SU-DHL-6 (cell line): ENCODE results near the gene BIN2.

Source experiments
- H2AFZ ChIP-seq: fragments of 200-600 bp; sonication (generic); 2 replicates; pipeline ENCODE4 v1.6.1; 2014; ENCODE audit warnings: low read depth, mild to moderate bottlenecking, moderate library complexity, mixed read lengths, antibody characterized with exemption, low read length; ENCODE audit not compliant: severe bottlenecking
- H3F3A ChIP-seq: fragments of 200-600 bp; shearing (Covaris generic); 2 replicates; pipeline ENCODE4 v1.6.0; 2016; ENCODE audit warnings: antibody characterized with exemption, mild to moderate bottlenecking; ENCODE audit not compliant: insufficient read depth
- H3K27ac ChIP-seq: fragments of 200-600 bp; sonication (generic); 2 replicates; pipeline ENCODE4 v1.5.1; 2016; ENCODE audit warnings: low read depth, mild to moderate bottlenecking, low read length, moderate library complexity, mixed read lengths
- H3K27me3 ChIP-seq: fragments of 200-600 bp; sonication (generic), shearing (Covaris generic); 2 replicates; pipeline ENCODE4 v1.6.0; 2014; ENCODE audit warnings: mild to moderate bottlenecking, low read length
- H3K36me3 ChIP-seq: fragments of 200-600 bp; sonication (generic); 2 replicates; pipeline ENCODE4 v1.6.1; 2014; ENCODE audit warnings: mild to moderate bottlenecking, low read length, mixed read lengths
- H3K4me2 ChIP-seq: fragments of 300-600, 200-600 bp; shearing (Covaris generic), sonication (generic); 2 replicates; pipeline ENCODE4 v1.6.0; 2014; ENCODE audit warnings: low read length, low read depth, mild to moderate bottlenecking; ENCODE audit not compliant: poor library complexity, severe bottlenecking
- H3K4me3 ChIP-seq: fragments of 200-600 bp; sonication (generic); 2 replicates; pipeline ENCODE4 v1.5.1; 2014; ENCODE audit warnings: antibody characterized with exemption, low read length, mild to moderate bottlenecking, mixed read lengths; ENCODE audit not compliant: insufficient read depth, poor library complexity, severe bottlenecking
- H3K79me2 ChIP-seq: fragments of 200-600 bp; sonication (generic); 2 replicates; pipeline ENCODE4 v1.6.1; 2014; ENCODE audit warnings: mild to moderate bottlenecking, low read length, moderate library complexity; ENCODE audit not compliant: insufficient read depth
- H3K9ac ChIP-seq: fragments of 200-600 bp; sonication (generic); 2 replicates; pipeline ENCODE4 v1.7.0; 2014; ENCODE audit warnings: mild to moderate bottlenecking, low read length
- H3K9me2 ChIP-seq: fragments of 200-600 bp; sonication (generic); replicated peaks from 2 replicates; pipeline ENCODE4 v1.6.1; 2014; ENCODE audit warnings: low read length; ENCODE audit not compliant: insufficient read depth
- H3K9me3 ChIP-seq: fragments of 200-600 bp; sonication (generic); 2 replicates; pipeline ENCODE4 v1.6.1; 2014; ENCODE audit warnings: low read length, mixed read lengths; ENCODE audit not compliant: insufficient read depth
- H4K20me1 ChIP-seq: fragments of 200-600 bp; sonication (generic); 2 replicates; pipeline ENCODE4 v1.6.1; 2014; ENCODE audit warnings: low read depth, mild to moderate bottlenecking, antibody characterized with exemption, low read length, moderate library complexity, mixed read lengths
- EZH2phosphoT487 ChIP-seq: fragments of 200-600 bp; sonication (generic), shearing (Covaris generic); conservative IDR thresholded peaks from 2 replicates; pipeline ENCODE4 v1.6.1; 2018; ENCODE audit warnings: mild to moderate bottlenecking, antibody characterized with exemption, low read length, moderate library complexity, mixed read lengths
- TF ChIP-seq, protein P1 (sequence below): fragments of 200-600 bp; sonication (generic); IDR thresholded peaks from one replicate; pipeline ENCODE4 v1.5.1; 2017; ENCODE audit warnings: antibody characterized with exemption, mild to moderate bottlenecking, low read length, moderate library complexity; ENCODE audit not compliant: insufficient read depth, poor library complexity, severe bottlenecking

The BIN2 gene

GRCh38 chr12:51333536-51333935, 9.6 kb upstream of the BIN2 start:
- Histone ChIP-seq H4K20me1 (no peaks in the 10 kb centered on the region), H3K4me2 (no peak overlapping the region)
- TF ChIP-seq, protein P1, sequence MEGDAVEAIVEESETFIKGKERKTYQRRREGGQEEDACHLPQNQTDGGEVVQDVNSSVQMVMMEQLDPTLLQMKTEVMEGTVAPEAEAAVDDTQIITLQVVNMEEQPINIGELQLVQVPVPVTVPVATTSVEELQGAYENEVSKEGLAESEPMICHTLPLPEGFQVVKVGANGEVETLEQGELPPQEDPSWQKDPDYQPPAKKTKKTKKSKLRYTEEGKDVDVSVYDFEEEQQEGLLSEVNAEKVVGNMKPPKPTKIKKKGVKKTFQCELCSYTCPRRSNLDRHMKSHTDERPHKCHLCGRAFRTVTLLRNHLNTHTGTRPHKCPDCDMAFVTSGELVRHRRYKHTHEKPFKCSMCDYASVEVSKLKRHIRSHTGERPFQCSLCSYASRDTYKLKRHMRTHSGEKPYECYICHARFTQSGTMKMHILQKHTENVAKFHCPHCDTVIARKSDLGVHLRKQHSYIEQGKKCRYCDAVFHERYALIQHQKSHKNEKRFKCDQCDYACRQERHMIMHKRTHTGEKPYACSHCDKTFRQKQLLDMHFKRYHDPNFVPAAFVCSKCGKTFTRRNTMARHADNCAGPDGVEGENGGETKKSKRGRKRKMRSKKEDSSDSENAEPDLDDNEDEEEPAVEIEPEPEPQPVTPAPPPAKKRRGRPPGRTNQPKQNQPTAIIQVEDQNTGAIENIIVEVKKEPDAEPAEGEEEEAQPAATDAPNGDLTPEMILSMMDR: no peak
- no peak for TF ChIP-seq EZH2phosphoT487

GRCh38 chr12:51330186-51330585, 6.2 kb upstream of the BIN2 start:
- H3K79me2 ChIP-seq: no peaks in the 10 kb centered on the region
- no peaks in the 10 kb centered on the region for H4K20me1 ChIP-seq
- TF ChIP-seq, protein P1: no peak
- no peak for TF ChIP-seq EZH2phosphoT487
- no peak overlapping the region for H3K4me2 ChIP-seq
- H3K4me3 ChIP-seq: no peak overlapping the region
- no peaks in the 10 kb centered on the region for H3K9me3 ChIP-seq
- H3K36me3 ChIP-seq: no peaks in the 10 kb centered on the region
- no peaks in the 10 kb centered on the region for H3F3A ChIP-seq
- H3K9ac ChIP-seq: no peak overlapping the region
- H2AFZ ChIP-seq: no peak overlapping the region
- no peak overlapping the region for H3K27ac ChIP-seq
- no peaks in the 10 kb centered on the region for H3K9me2 ChIP-seq
- no peaks in the 10 kb centered on the region; the same call in 1 of the 2 replicates for H3K27me3 ChIP-seq

More at GRCh38 chr12:51333536-51333935, 9.6 kb upstream of the BIN2 start:
- no peak overlapping the region for H3K4me3 ChIP-seq
- no peaks in the 10 kb centered on the region for H3K79me2 ChIP-seq
- no peak overlapping the region for H3K9ac ChIP-seq
- no peak overlapping the region for H2AFZ ChIP-seq
- no peaks in the 10 kb centered on the region for H3F3A ChIP-seq
- no peaks in the 10 kb centered on the region for H3K36me3 ChIP-seq
- no peaks in the 10 kb centered on the region for H3K9me3 ChIP-seq
- H3K27ac ChIP-seq: no peak overlapping the region
- no peaks in the 10 kb centered on the region for H3K9me2 ChIP-seq
- no peaks in the 10 kb centered on the region for H3K27me3 ChIP-seq

GRCh38 chr12:51329742-51330141, 5.8 kb upstream of the BIN2 start:
- Histone ChIP-seq H3K36me3 (no peaks in the 10 kb centered on the region), H3K4me2 (no peak overlapping the region), H3K79me2 (no peaks in the 10 kb centered on the region), H4K20me1 (no peaks in the 10 kb centered on the region), H2AFZ (no peak overlapping the region), H3K9me2 (no peaks in the 10 kb centered on the region), H3K27me3 (no peaks in the 10 kb centered on the region; the same call in 1 of the 2 replicates), H3F3A (no peaks in the 10 kb centered on the region), H3K9ac (no peak overlapping the region), H3K4me3 (no peak overlapping the region), H3K27ac (no peak overlapping the region), H3K9me3 (no peaks in the 10 kb centered on the region)
- no peak for TF ChIP-seq EZH2phosphoT487
- TF ChIP-seq, protein P1: no peak
